HTERT RPE-1 (cell line): ENCODE data around the gene ZFP2.
"Not testable (repeated sequence)": the region's sequence is repeated elsewhere in the genome, so short reads cannot be mapped to it uniquely, and the experiment has no call there.

Experiments
- in situ Hi-C: fragments of 300-500 bp; cut with MboI; formaldehyde crosslinking; loops from 4 replicates; pipeline ENCODE4 v1.14.3; 2020; ENCODE audit warnings: low sequenced_read_pairs

ZFP2 gene

GRCh38 chr5:178895615-178896571, at the start of gene ZFP2:
Gene ZFP2, plus strand, starts transcription at chr5:178895913. Its CDS starts 35,401 bp downstream, at chr5:178931314.
- in situ Hi-C loops = no loop called here

- in situ Hi-C loops = no loop called here
Observed at GRCh38 chr5:178849316-178849715, 46.4 kb upstream of the ZFP2 start.

- in situ Hi-C loops = no loop called here
Observed at GRCh38 chr5:178851951-178852350, 43.8 kb upstream of the ZFP2 start.

- in situ Hi-C loops = no loop called here
Observed at GRCh38 chr5:178854284-178854683, 41.4 kb upstream of the ZFP2 start.

- in situ Hi-C loops = no loop called here
Observed at GRCh38 chr5:178859625-178860521, 35.8 kb upstream of the ZFP2 start, which contains the start of gene ZNF354B. Gene ZNF354B, plus strand, starts transcription at chr5:178859953. Its CDS starts 1,095 bp downstream, at chr5:178861048.

- in situ Hi-C loops = not testable (repeated sequence)
Observed at GRCh38 chr5:178860615-178861014, 35.1 kb upstream of the ZFP2 start.

- in situ Hi-C loops = no loop called here
Observed at GRCh38 chr5:178861627-178862026, 34.1 kb upstream of the ZFP2 start.

- in situ Hi-C loops = no loop called here
Observed at GRCh38 chr5:178866946-178867345, 28.8 kb upstream of the ZFP2 start.

GRCh38 chr5:178869577-178869976, 26.1 kb upstream of the ZFP2 start:
- in situ Hi-C loops = no loop called here

GRCh38 chr5:178870411-178870810, 25.3 kb upstream of the ZFP2 start:
- in situ Hi-C loops = no loop called here

- in situ Hi-C loops = no loop called here
Observed at GRCh38 chr5:178872302-178872701, 23.4 kb upstream of the ZFP2 start.

GRCh38 chr5:178883115-178883694, 12.5 kb upstream of the ZFP2 start:
- in situ Hi-C loops = not testable (repeated sequence)

- in situ Hi-C loops = no loop called here
Observed at GRCh38 chr5:178883815-178884430, 11.8 kb upstream of the ZFP2 start.

GRCh38 chr5:178899289-178899688, 3.6 kb downstream of the ZFP2 start:
- in situ Hi-C loops = no loop called here

GRCh38 chr5:178902849-178903248, 7.1 kb downstream of the ZFP2 start:
- in situ Hi-C loops = no loop called here

GRCh38 chr5:178931846-178932760, 36.4 kb downstream of the ZFP2 start:
- in situ Hi-C loops = no loop called here

GRCh38 chr5:178940569-178941360, 45.1 kb downstream of the ZFP2 start, which contains the start of gene ZNF454:
Gene ZNF454, plus strand, starts transcription at chr5:178941198. Its CDS starts 1,594 bp downstream, at chr5:178942792.
- in situ Hi-C loops = no loop called here

- in situ Hi-C loops = no loop called here
Observed at GRCh38 chr5:178941361-178941760, 45.6 kb downstream of the ZFP2 start.
